ENCODE data around the gene ABCD3. TPM values are rescaled to one million over a fixed set of nuclear protein-coding genes. Genes with fewer than 3 reads are reported as not detected.

The ABCD3 gene
- total and polyA plus RNA-seq, 2 of the 13 experiments (the other 11 are each of a cell fraction or from before 2014, with no cell fraction given) = 27.5 to 166 TPM

GRCh38 chr1:94384485-94385265 lies 33.5 kb upstream of the ABCD3 start (continued):
- TF ChIP-seq FOXA1 (IDR thresholded peaks at IDR 0.05) = no peak
- peak; percentile 82 for TF ChIP-seq FOXA1 (CRISPR knock-in tag; IDR thresholded peaks at IDR 0.05)
- no peak for TF ChIP-seq ZNF484 (CRISPR knock-in tag; IDR thresholded peaks at IDR 0.05; ENCODE audit: borderline replicate concordance, low read depth)
- 0 out of 2 replicates have a peak, but pooled peaks have one; percentile 13 for TF ChIP-seq SIN3A (IDR thresholded peaks at IDR 0.05; ENCODE audit: borderline replicate concordance, low read depth, low read length)
- no peak for TF ChIP-seq GABPA (IDR thresholded peaks at IDR 0.05; ENCODE audit: low read depth, low read length)
- TF ChIP-seq GABPA (CRISPR knock-in tag; IDR thresholded peaks at IDR 0.05; ENCODE audit: low read depth) = peak; percentile 69
- no peak for TF ChIP-seq SRF (IDR thresholded peaks at IDR 0.05; ENCODE audit: low read depth, low read length)
- TF ChIP-seq TEAD3 (CRISPR knock-in tag; optimal IDR thresholded peaks at IDR 0.05; ENCODE audit: borderline replicate concordance) = peak; percentile 23
- TF ChIP-seq HOXA3 (CRISPR knock-in tag; IDR thresholded peaks at IDR 0.05) = peak; percentile 44; the same call in 1 of the 2 replicates
- TF ChIP-seq HNF1B (CRISPR knock-in tag; IDR thresholded peaks at IDR 0.05) = peak; percentile 60; the same call in 1 of the 2 replicates
- no peak for TF ChIP-seq HMG20A (CRISPR knock-in tag; IDR thresholded peaks at IDR 0.05; ENCODE audit: borderline replicate concordance)
- no peak for TF ChIP-seq NFE2L1 (CRISPR knock-in tag; IDR thresholded peaks at IDR 0.05; ENCODE audit: borderline replicate concordance)
- TF ChIP-seq, protein P1, sequence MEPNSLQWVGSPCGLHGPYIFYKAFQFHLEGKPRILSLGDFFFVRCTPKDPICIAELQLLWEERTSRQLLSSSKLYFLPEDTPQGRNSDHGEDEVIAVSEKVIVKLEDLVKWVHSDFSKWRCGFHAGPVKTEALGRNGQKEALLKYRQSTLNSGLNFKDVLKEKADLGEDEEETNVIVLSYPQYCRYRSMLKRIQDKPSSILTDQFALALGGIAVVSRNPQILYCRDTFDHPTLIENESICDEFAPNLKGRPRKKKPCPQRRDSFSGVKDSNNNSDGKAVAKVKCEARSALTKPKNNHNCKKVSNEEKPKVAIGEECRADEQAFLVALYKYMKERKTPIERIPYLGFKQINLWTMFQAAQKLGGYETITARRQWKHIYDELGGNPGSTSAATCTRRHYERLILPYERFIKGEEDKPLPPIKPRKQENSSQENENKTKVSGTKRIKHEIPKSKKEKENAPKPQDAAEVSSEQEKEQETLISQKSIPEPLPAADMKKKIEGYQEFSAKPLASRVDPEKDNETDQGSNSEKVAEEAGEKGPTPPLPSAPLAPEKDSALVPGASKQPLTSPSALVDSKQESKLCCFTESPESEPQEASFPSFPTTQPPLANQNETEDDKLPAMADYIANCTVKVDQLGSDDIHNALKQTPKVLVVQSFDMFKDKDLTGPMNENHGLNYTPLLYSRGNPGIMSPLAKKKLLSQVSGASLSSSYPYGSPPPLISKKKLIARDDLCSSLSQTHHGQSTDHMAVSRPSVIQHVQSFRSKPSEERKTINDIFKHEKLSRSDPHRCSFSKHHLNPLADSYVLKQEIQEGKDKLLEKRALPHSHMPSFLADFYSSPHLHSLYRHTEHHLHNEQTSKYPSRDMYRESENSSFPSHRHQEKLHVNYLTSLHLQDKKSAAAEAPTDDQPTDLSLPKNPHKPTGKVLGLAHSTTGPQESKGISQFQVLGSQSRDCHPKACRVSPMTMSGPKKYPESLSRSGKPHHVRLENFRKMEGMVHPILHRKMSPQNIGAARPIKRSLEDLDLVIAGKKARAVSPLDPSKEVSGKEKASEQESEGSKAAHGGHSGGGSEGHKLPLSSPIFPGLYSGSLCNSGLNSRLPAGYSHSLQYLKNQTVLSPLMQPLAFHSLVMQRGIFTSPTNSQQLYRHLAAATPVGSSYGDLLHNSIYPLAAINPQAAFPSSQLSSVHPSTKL (CRISPR knock-in tag; IDR thresholded peaks at IDR 0.05) = peak; percentile 45
- peak; percentile 48 for TF ChIP-seq TCF7 (IDR thresholded peaks at IDR 0.05; ENCODE audit: low read depth)

All from HepG2 (cell line).